HepG2 (cell line): Measurements from ENCODE around the gene NINL. TPM values are rescaled to one million over a fixed set of nuclear protein-coding genes. Genes with fewer than 3 reads are reported as not detected.

Source experiments
- MIXL1 ChIP-seq: IDR thresholded peaks from 2 replicates; pipeline ENCODE4 v1.6.1; 2016
- POLR2A ChIP-seq, 2 experiments: IDR thresholded peaks; 2 replicates each; pipeline ENCODE4 v1.6.1; 2011; ENCODE audit warnings: low read depth in 2 of 2, low read length in 2 of 2, mild to moderate bottlenecking in 1 of 2, moderate library complexity in 1 of 2; ENCODE audit not compliant: insufficient read depth in 1 of 2
- RERE ChIP-seq: IDR thresholded peaks from 2 replicates; pipeline ENCODE4 v1.6.1; 2016; ENCODE audit warnings: low read depth, missing genetic modification reagents, missing compliant biosample characterization
- YY1 ChIP-seq: IDR thresholded peaks from 2 replicates; pipeline ENCODE4 v1.6.1; 2011; ENCODE audit warnings: low read length, low read depth, moderate library complexity, mild to moderate bottlenecking; ENCODE audit not compliant: insufficient read depth, insufficient replicate concordance
- ZBTB8A ChIP-seq: sonication (generic); formaldehyde crosslinking; IDR thresholded peaks from 2 replicates; pipeline ENCODE4 v1.4.0; 2020; ENCODE audit warnings: mild to moderate bottlenecking, low read depth, missing genetic modification reagents, borderline replicate concordance
- ZEB1 ChIP-seq: IDR thresholded peaks from 2 replicates; pipeline ENCODE4 v1.6.1; 2012; ENCODE audit warnings: mild to moderate bottlenecking, low read depth, inconsistent platforms; ENCODE audit not compliant: insufficient replicate concordance
- ZNF629 ChIP-seq: sonication (generic); formaldehyde crosslinking; conservative IDR thresholded peaks from 2 replicates; pipeline ENCODE4 v1.5.0; 2020; ENCODE audit warnings: missing genetic modification reagents
- ZNF749 ChIP-seq: sonication (generic); formaldehyde crosslinking; IDR thresholded peaks from 2 replicates; pipeline ENCODE4 v1.8.0; 2022; ENCODE audit warnings: mild to moderate bottlenecking, missing genetic modification reagents, moderate library complexity, borderline replicate concordance
- ZZZ3 ChIP-seq: sonication (generic); formaldehyde crosslinking; IDR thresholded peaks from 2 replicates; pipeline ENCODE4 v1.4.0; 2020; ENCODE audit warnings: missing genetic modification reagents, mild to moderate bottlenecking, borderline replicate concordance
- polyA plus RNA-seq, 8 experiments: library from polyadenylated mRNA; depleted of rRNA in 3 of 8; stranded (reverse) in 7 of 8; unstranded in 1 of 8; fragments of >200 nt; fragmentation: Illumina TruSeq in 4 of 8; extraction: Trizol in 4 of 8; gene quantifications; 2 replicates each; pipeline versions ENCODE4 v1.2.1 to v1.2.3, GENCODE V29; 2011 to 2016; ENCODE audit warnings: low read depth in 4 of 8, missing spikeins in 1 of 8, mixed read lengths in 1 of 8; ENCODE audit not compliant: insufficient read depth in 1 of 8
- total RNA-seq, 5 experiments: library from RNA; depleted of rRNA; stranded (reverse); fragments of >200 nt; fragmentation: Illumina TruSeq; extraction: Trizol; gene quantifications; 2 replicates each; pipeline ENCODE4 v1.2.3, GENCODE V29; 2016; ENCODE audit warnings: low read depth in 1 of 5
- TF ChIP-seq, protein P1 (sequence below): sonication (generic); formaldehyde crosslinking; IDR thresholded peaks from 2 replicates; pipeline ENCODE4 v1.5.0; 2020; ENCODE audit warnings: mild to moderate bottlenecking, missing genetic modification reagents, moderate library complexity
- TF ChIP-seq, protein P2 (sequence below): sonication (generic); formaldehyde crosslinking; IDR thresholded peaks from 2 replicates; pipeline ENCODE4 v1.4.0; 2020; ENCODE audit warnings: mild to moderate bottlenecking, missing genetic modification reagents
- TF ChIP-seq, protein P3 (sequence below): sonication (generic); formaldehyde crosslinking; IDR thresholded peaks from 2 replicates; pipeline ENCODE4 v1.5.0; 2020; ENCODE audit warnings: missing genetic modification reagents
- TF ChIP-seq, protein P4 (sequence below): IDR thresholded peaks from 2 replicates; pipeline ENCODE4 v1.6.1; 2016; ENCODE audit warnings: control low read depth
- TF ChIP-seq, protein P5 (sequence below): sonication (generic); formaldehyde crosslinking; conservative IDR thresholded peaks from 2 replicates; pipeline ENCODE4 v1.8.0; 2022; ENCODE audit warnings: low read depth, missing genetic modification reagents

The NINL gene
- total and polyA plus RNA-seq, 2 of the 13 experiments (the other 11 are each of a cell fraction or from before 2014, with no cell fraction given) = 32.3 to 34.3 TPM

- TF ChIP-seq, protein P1, sequence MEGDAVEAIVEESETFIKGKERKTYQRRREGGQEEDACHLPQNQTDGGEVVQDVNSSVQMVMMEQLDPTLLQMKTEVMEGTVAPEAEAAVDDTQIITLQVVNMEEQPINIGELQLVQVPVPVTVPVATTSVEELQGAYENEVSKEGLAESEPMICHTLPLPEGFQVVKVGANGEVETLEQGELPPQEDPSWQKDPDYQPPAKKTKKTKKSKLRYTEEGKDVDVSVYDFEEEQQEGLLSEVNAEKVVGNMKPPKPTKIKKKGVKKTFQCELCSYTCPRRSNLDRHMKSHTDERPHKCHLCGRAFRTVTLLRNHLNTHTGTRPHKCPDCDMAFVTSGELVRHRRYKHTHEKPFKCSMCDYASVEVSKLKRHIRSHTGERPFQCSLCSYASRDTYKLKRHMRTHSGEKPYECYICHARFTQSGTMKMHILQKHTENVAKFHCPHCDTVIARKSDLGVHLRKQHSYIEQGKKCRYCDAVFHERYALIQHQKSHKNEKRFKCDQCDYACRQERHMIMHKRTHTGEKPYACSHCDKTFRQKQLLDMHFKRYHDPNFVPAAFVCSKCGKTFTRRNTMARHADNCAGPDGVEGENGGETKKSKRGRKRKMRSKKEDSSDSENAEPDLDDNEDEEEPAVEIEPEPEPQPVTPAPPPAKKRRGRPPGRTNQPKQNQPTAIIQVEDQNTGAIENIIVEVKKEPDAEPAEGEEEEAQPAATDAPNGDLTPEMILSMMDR (CRISPR knock-in tag) = peak; percentile 16; the same call in 1 of the 2 replicates
- TF ChIP-seq, protein P2, sequence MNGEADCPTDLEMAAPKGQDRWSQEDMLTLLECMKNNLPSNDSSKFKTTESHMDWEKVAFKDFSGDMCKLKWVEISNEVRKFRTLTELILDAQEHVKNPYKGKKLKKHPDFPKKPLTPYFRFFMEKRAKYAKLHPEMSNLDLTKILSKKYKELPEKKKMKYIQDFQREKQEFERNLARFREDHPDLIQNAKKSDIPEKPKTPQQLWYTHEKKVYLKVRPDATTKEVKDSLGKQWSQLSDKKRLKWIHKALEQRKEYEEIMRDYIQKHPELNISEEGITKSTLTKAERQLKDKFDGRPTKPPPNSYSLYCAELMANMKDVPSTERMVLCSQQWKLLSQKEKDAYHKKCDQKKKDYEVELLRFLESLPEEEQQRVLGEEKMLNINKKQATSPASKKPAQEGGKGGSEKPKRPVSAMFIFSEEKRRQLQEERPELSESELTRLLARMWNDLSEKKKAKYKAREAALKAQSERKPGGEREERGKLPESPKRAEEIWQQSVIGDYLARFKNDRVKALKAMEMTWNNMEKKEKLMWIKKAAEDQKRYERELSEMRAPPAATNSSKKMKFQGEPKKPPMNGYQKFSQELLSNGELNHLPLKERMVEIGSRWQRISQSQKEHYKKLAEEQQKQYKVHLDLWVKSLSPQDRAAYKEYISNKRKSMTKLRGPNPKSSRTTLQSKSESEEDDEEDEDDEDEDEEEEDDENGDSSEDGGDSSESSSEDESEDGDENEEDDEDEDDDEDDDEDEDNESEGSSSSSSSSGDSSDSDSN (CRISPR knock-in tag) = no peak
- TF ChIP-seq ZNF629 (CRISPR knock-in tag) (no peak), ZBTB8A (no peak; the same call in 1 of the 2 replicates), MIXL1 (0 out of 2 replicates have a peak, but pooled peaks have one; percentile 21), ZEB1 (peak; percentile 26), POLR2A (IDR thresholded peaks at IDR 0.05; ENCODE audit: insufficient read depth in 1 of 2, low read depth in 2 of 2, low read length in 2 of 2) (0 out of 4 replicates have a peak, but pooled peaks of 1 of the 2 experiments have one; percentile 26), ZNF749 (CRISPR knock-in tag) (no peak), YY1 (peak; percentile 58), RERE (peak; percentile 21; the same call in 1 of the 2 replicates), ZZZ3 (CRISPR knock-in tag) (0 out of 2 replicates have a peak, but pooled peaks have one; percentile 41)
- TF ChIP-seq, protein P3, sequence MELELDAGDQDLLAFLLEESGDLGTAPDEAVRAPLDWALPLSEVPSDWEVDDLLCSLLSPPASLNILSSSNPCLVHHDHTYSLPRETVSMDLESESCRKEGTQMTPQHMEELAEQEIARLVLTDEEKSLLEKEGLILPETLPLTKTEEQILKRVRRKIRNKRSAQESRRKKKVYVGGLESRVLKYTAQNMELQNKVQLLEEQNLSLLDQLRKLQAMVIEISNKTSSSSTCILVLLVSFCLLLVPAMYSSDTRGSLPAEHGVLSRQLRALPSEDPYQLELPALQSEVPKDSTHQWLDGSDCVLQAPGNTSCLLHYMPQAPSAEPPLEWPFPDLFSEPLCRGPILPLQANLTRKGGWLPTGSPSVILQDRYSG = no peak
- TF ChIP-seq, protein P4, sequence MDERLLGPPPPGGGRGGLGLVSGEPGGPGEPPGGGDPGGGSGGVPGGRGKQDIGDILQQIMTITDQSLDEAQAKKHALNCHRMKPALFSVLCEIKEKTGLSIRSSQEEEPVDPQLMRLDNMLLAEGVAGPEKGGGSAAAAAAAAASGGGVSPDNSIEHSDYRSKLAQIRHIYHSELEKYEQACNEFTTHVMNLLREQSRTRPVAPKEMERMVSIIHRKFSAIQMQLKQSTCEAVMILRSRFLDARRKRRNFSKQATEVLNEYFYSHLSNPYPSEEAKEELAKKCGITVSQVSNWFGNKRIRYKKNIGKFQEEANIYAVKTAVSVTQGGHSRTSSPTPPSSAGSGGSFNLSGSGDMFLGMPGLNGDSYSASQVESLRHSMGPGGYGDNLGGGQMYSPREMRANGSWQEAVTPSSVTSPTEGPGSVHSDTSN (CRISPR knock-in tag) = no peak
- TF ChIP-seq, protein P5, sequence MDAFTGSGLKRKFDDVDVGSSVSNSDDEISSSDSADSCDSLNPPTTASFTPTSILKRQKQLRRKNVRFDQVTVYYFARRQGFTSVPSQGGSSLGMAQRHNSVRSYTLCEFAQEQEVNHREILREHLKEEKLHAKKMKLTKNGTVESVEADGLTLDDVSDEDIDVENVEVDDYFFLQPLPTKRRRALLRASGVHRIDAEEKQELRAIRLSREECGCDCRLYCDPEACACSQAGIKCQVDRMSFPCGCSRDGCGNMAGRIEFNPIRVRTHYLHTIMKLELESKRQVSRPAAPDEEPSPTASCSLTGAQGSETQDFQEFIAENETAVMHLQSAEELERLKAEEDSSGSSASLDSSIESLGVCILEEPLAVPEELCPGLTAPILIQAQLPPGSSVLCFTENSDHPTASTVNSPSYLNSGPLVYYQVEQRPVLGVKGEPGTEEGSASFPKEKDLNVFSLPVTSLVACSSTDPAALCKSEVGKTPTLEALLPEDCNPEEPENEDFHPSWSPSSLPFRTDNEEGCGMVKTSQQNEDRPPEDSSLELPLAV (CRISPR knock-in tag) = no peak
Observed at GRCh38 chr20:25622450-25623224, 37.3 kb upstream of the NINL start (continued).
